ENCODE measurements around the gene TPRX1.
"Not testable (repeated sequence)": the region's sequence is repeated elsewhere in the genome, so short reads cannot be mapped to it uniquely, and the experiment has no call there.

Gene TPRX1

GRCh38 chr19:47768604-47769003 lies 35.7 kb downstream of the TPRX1 start:
- no peak for DNase-seq (ENCODE audit: low read depth in 4 of 4, low spot score in 1 of 4)

GRCh38 chr19:47767349-47767748 lies 37.0 kb downstream of the TPRX1 start:
- DNase-seq (ENCODE audit: low read depth in 4 of 4, low spot score in 1 of 4), result no peak

- DNase-seq (ENCODE audit: low read depth in 4 of 4, low spot score in 1 of 4), result no peak
These were observed 37.7 kb downstream of the TPRX1 start for GRCh38 chr19:47766670-47767069.

- DNase-seq (ENCODE audit: low read depth in 4 of 4, low spot score in 1 of 4), result no peak
These were observed 38.1 kb downstream of the TPRX1 start for GRCh38 chr19:47766359-47766620.

GRCh38 chr19:47765523-47766358 lies 38.6 kb downstream of the TPRX1 start:
- DNase-seq (ENCODE audit: low read depth in 4 of 4, low spot score in 1 of 4), result no peak

GRCh38 chr19:47764705-47765104 lies 39.6 kb downstream of the TPRX1 start:
- not testable (repeated sequence) for DNase-seq (ENCODE audit: low read depth in 4 of 4, low spot score in 1 of 4)

- no peak for DNase-seq (ENCODE audit: low read depth in 4 of 4, low spot score in 1 of 4)
These were observed 41.6 kb downstream of the TPRX1 start for GRCh38 chr19:47762615-47763308.

GRCh38 chr19:47762151-47762550 lies 42.2 kb downstream of the TPRX1 start:
- DNase-seq (ENCODE audit: low read depth in 4 of 4, low spot score in 1 of 4), result no peak

GRCh38 chr19:47761566-47761965 lies 42.8 kb downstream of the TPRX1 start:
- no peak for DNase-seq (ENCODE audit: low read depth in 4 of 4, low spot score in 1 of 4)

- DNase-seq (ENCODE audit: low read depth in 4 of 4, low spot score in 1 of 4), result no peak
These were observed 43.7 kb downstream of the TPRX1 start for GRCh38 chr19:47760632-47760999.

- DNase-seq (ENCODE audit: low read depth in 4 of 4, low spot score in 1 of 4), result no peak
These were observed 45.9 kb downstream of the TPRX1 start for GRCh38 chr19:47758443-47758804.

GRCh38 chr19:47757617-47758442 lies 46.5 kb downstream of the TPRX1 start:
- DNase-seq (ENCODE audit: low read depth in 4 of 4, low spot score in 1 of 4), result no peak

- DNase-seq (ENCODE audit: low read depth in 4 of 4, low spot score in 1 of 4), result no peak
These were observed 47.3 kb downstream of the TPRX1 start for GRCh38 chr19:47756953-47757608.

- DNase-seq (ENCODE audit: low read depth in 4 of 4, low spot score in 1 of 4), result no peak
These were observed 47.8 kb downstream of the TPRX1 start for GRCh38 chr19:47756627-47756929.

GRCh38 chr19:47755762-47756626 lies 48.4 kb downstream of the TPRX1 start:
- no peak for DNase-seq (ENCODE audit: low read depth in 4 of 4, low spot score in 1 of 4)

GRCh38 chr19:47755065-47755761 lies 49.1 kb downstream of the TPRX1 start:
- DNase-seq (ENCODE audit: low read depth in 4 of 4, low spot score in 1 of 4), result no peak

GRCh38 chr19:47754206-47755064 lies 49.9 kb downstream of the TPRX1 start:
- DNase-seq (ENCODE audit: low read depth in 4 of 4, low spot score in 1 of 4), result no peak

GRCh38 chr19:47752440-47753211 lies 51.7 kb downstream of the TPRX1 start:
- DNase-seq (ENCODE audit: low read depth in 4 of 4, low spot score in 1 of 4), result no peak

Measured in stimulated activated CD4-positive, alpha-beta T cell treated with anti-CD3 and anti-CD28 coated beads, Interleukin-1b, Interleukin-23, amount 100 ng/mL, for 24 hours (primary cell).